ENCODE results near the gene TMTC2.

- TF ChIP-seq, protein P1, sequence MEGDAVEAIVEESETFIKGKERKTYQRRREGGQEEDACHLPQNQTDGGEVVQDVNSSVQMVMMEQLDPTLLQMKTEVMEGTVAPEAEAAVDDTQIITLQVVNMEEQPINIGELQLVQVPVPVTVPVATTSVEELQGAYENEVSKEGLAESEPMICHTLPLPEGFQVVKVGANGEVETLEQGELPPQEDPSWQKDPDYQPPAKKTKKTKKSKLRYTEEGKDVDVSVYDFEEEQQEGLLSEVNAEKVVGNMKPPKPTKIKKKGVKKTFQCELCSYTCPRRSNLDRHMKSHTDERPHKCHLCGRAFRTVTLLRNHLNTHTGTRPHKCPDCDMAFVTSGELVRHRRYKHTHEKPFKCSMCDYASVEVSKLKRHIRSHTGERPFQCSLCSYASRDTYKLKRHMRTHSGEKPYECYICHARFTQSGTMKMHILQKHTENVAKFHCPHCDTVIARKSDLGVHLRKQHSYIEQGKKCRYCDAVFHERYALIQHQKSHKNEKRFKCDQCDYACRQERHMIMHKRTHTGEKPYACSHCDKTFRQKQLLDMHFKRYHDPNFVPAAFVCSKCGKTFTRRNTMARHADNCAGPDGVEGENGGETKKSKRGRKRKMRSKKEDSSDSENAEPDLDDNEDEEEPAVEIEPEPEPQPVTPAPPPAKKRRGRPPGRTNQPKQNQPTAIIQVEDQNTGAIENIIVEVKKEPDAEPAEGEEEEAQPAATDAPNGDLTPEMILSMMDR (IDR thresholded peaks at IDR 0.05; ENCODE audit: poor library complexity, severe bottlenecking): no peak
- no peak for TF ChIP-seq SMC3 (conservative IDR thresholded peaks at IDR 0.05; ENCODE audit: poor library complexity)
- no peak for TF ChIP-seq TAF1 (IDR thresholded peaks at IDR 0.05; ENCODE audit: low read depth)
These were observed 273.1 kb downstream of the TMTC2 start for GRCh38 chr12:82959821-82960220.
